Heart right ventricle (tissue), 16 donors: ENCODE data around the gene TTC32. TPM values are rescaled to one million over a fixed set of nuclear protein-coding genes. Genes with fewer than 3 reads are reported as not detected.
"Not testable (repeated sequence)": the region's sequence is repeated elsewhere in the genome, so short reads cannot be mapped to it uniquely, and the experiment has no call there.

Experiments used
- ATAC-seq, 8 donors: fragments of 200-7000 bp; cut with Tn5 transposase; one replicate each; pipeline ENCODE4 v1.9.1; 2020; ENCODE audit warnings: mild to moderate bottlenecking in 8 of 8, moderate library complexity in 8 of 8, moderate number of reproducible peaks in 1 of 8
- DNase-seq, 2 donors: peaks; one replicate each; pipeline ENCODE4 v3.0.0-alpha.2; 2020
- H3K27ac ChIP-seq, 10 donors: fragments of 200-600 bp; sonication (generic) in 2 of 10; one replicate each; pipeline versions ENCODE4 v1.5.0 to v1.8.0; 2020 to 2022; ENCODE audit warnings: mild to moderate bottlenecking in 3 of 10
- H3K27me3 ChIP-seq, 7 donors: fragments of 200-600 bp; one replicate each; pipeline ENCODE4 v1.8.0; 2021 to 2022; ENCODE audit warnings: mild to moderate bottlenecking in 2 of 7
- H3K36me3 ChIP-seq, 9 donors: fragments of 200-600 bp; sonication (generic) in 1 of 9; one replicate each; pipeline versions ENCODE4 v1.5.0 to v1.8.0; 2020 to 2022; ENCODE audit warnings: mild to moderate bottlenecking in 2 of 9
- H3K4me1 ChIP-seq, 9 donors: fragments of 200-600 bp; sonication (generic) in 1 of 9; one replicate each; pipeline versions ENCODE4 v1.5.0 to v1.8.0; 2020 to 2022; ENCODE audit warnings: mild to moderate bottlenecking in 4 of 9
- H3K4me3 ChIP-seq, 10 donors: fragments of 200-600 bp; sonication (generic) in 2 of 10; one replicate each; pipeline versions ENCODE4 v1.5.0 to v1.8.0; 2020 to 2022; ENCODE audit warnings: mild to moderate bottlenecking in 7 of 10, moderate library complexity in 2 of 10
- H3K9me3 ChIP-seq, 11 donors: fragments of 200-600 bp in 10 of 11; sonication (generic) in 2 of 11; one replicate each; pipeline versions ENCODE4 v1.5.0 to v1.8.0; 2013 to 2022; ENCODE audit warnings: mild to moderate bottlenecking in 2 of 11, control low read depth in 1 of 11, moderate library complexity in 1 of 11
- CTCF ChIP-seq, 9 donors: fragments of 200-600 bp; sonication (generic) in 2 of 9; IDR thresholded peaks; one replicate each; pipeline versions ENCODE4 v1.5.0 to v1.8.0; 2021 to 2022; ENCODE audit warnings: antibody characterized with exemption in 9 of 9, mild to moderate bottlenecking in 5 of 9, moderate library complexity in 1 of 9
- WGBS, 2 donors: extraction: QIAGEN DNeasy Blood & Tissue Kit; methylation state at CpG; one replicate each; pipeline ENCODE4 v1.1.7; 2013; ENCODE audit warnings: inconsistent platforms in 1 of 2; 5-methylcytosine and 5-hydroxymethylcytosine counted together
- intact Hi-C, 10 donors: fragments of 100-400 bp; cut with DNase I; formaldehyde crosslinking; loops; one replicate each; pipeline versions ENCODE4 v1.11.1 to v1.14.2; 2022
- polyA plus RNA-seq, 2 donors: library from polyadenylated mRNA; stranded (reverse); fragments of 200-250 nt; gene quantifications; one replicate each; pipeline ENCODE4 v1.2.3, GENCODE V29; 2013
- total RNA-seq, 10 donors: library from RNA; stranded (reverse); fragmentation: NEBNext Ultra II Directional in 3 of 10; extraction: Animal tissue kit (Norgen Biotek cat#: 25700) in 3 of 10; gene quantifications; one replicate each; pipeline versions ENCODE4 v1.2.1 to v1.2.4, GENCODE V29; 2021 to 2023
- donor health status: Arrhythmogenic right ventricular cardiomyopathy.
- donor health status: ischemic (EF 13 %, LVEDD 7.1; RV severe dilation, severe dysfunction).
- donor health status: healthy with polysubstance abuse.
- donor health status: DM: no; HTN: yes; CAD: no.
- donor health status: DM: no; HTN: no; CAD: no.
- donor health status: ischemic (EF 25% LVEDD 6.9; RV normal size, moderate dysfunction).
- donor health status: ischemic (EF 25% LVEDD 5.7; RV mildly dilated, moderate dysfunction).
- donor health status: healthy.
- donor health status: DM: yes; HTN: yes; CAD: no.
- donor health status: Ischemic cardiomyopathy.
- donor health status: ischemic (EF 35%, LVEDD 5.7; RV mildly dilated, moderate dysfunction).
- donor health status: nonischemic (EF 11% LVEDD 7.7; RV severe dilation, severe dysfunction).
- donor health status: DM: yes; HTN: yes; CAD: no.
- donor health status: PGD.
- donor health status: ischemic (EF 29% LVEDD 5.4; RV normal size, mild dysfunction).
- donor health status: nonischemic (EF 23%, LVEDD 6.1; RV moderate dilation, normal function).

TTC32 gene
- total and polyA plus RNA-seq, 12 donors: 3.4 to 27.7 (median 6.4) TPM

- TF ChIP-seq CTCF (IDR thresholded peaks at IDR 0.05): no peak
Measured at GRCh38 chr2:19936203-19936602, 34.4 kb upstream of the TTC32 start.

GRCh38 chr2:19933351-19933981 lies 31.7 kb upstream of the TTC32 start:
- peak in 1 of 8 donors; percentile 21 for ATAC-seq
- intact Hi-C loops: no loop called here
- Histone ChIP-seq H3K4me3 (no peak overlapping the region), H3K9me3 (peaks cover 0 to 19% (median 2%) of the 10 kb centered on the region in 11 donors), H3K4me1 (no peaks in the 10 kb centered on the region), H3K27me3 (no peaks in the 10 kb centered on the region), H3K36me3 (peaks cover 0 to 83% (median 17%) of the 10 kb centered on the region in 9 donors), H3K27ac (peak overlapping the region in 1 of 10 donors; percentile 46)
- WGBS, 2 donors: 39 to 44% methylated on average over 5 of the region's 5 CpGs
- no peak for DNase-seq
- no peak for TF ChIP-seq CTCF (IDR thresholded peaks at IDR 0.05)

More at GRCh38 chr2:19936203-19936602, 34.4 kb upstream of the TTC32 start:
- Histone ChIP-seq H3K36me3 (peaks cover 0 to 56% (median 8%) of the 10 kb centered on the region in 9 donors), H3K27ac (no peak overlapping the region), H3K9me3 (no peaks in the 10 kb centered on the region), H3K27me3 (no peaks in the 10 kb centered on the region), H3K4me3 (no peak overlapping the region), H3K4me1 (no peaks in the 10 kb centered on the region)
- intact Hi-C loops: no loop called here
- 88 to 97% methylated on average over 2 of the region's 2 CpGs for WGBS, 2 donors
- ATAC-seq (no peak), DNase-seq (no peak)

GRCh38 chr2:19932928-19933327 lies 31.1 kb upstream of the TTC32 start:
- no peaks in the 10 kb centered on the region for H3K27me3 ChIP-seq
- peaks cover 0 to 24% (median 7%) of the 10 kb centered on the region in 11 donors for H3K9me3 ChIP-seq
- ATAC-seq (no peak), DNase-seq (no peak)
- H3K4me3 ChIP-seq: no peak overlapping the region
- no peak overlapping the region for H3K27ac ChIP-seq
- intact Hi-C loops: no loop called here
- 86 to 88% methylated on average over 2 of the region's 2 CpGs for WGBS, 2 donors
- H3K36me3 ChIP-seq: peaks cover 0 to 84% (median 20%) of the 10 kb centered on the region in 9 donors
- no peak for TF ChIP-seq CTCF (IDR thresholded peaks at IDR 0.05)
- no peaks in the 10 kb centered on the region for H3K4me1 ChIP-seq

GRCh38 chr2:19929226-19929625 lies 27.4 kb upstream of the TTC32 start:
- TF ChIP-seq CTCF (IDR thresholded peaks at IDR 0.05): no peak
- DNase-seq: no peak

DNA sequence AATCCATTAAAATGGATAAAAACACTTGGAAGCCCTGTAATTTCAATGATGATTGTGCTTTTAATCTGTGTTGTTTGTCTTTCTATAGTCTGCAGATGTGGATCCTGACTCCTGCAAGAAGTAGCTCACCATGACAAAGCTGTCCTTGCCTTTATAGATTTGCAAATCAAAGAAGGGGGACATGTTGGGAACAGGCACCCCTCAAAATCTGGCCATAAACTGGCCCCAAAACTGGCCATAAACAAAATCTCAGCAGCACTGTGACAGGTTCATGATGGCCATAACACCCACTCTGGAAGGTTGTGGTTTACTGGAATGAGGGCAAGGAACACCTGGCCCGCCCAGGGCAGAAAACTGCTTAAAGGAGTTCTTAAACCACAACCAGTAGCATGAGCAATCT lies 26.0 kb upstream of the TTC32 start:
- Histone ChIP-seq H3K9me3 (peaks cover 0 to 35% (median 15%) of the 10 kb centered on the region in 11 donors), H3K36me3 (peaks cover 0 to 59% (median 25%) of the 10 kb centered on the region in 9 donors)
- H3K4me3 ChIP-seq, H3K4me1 ChIP-seq, DNase-seq, H3K27me3 ChIP-seq, H3K27ac ChIP-seq, ATAC-seq, intact Hi-C loops: not testable (repeated sequence)
- 98 to 100% methylated on average over 1 of the region's 1 CpG for WGBS, 2 donors

More at GRCh38 chr2:19929226-19929625, 27.4 kb upstream of the TTC32 start:
- Histone ChIP-seq H3K27ac (no peak overlapping the region), H3K27me3 (no peaks in the 10 kb centered on the region), H3K4me3 (no peak overlapping the region), H3K36me3 (peaks cover 0 to 60% (median 29%) of the 10 kb centered on the region in 9 donors), H3K4me1 (no peaks in the 10 kb centered on the region), H3K9me3 (peaks cover 0 to 35% (median 15%) of the 10 kb centered on the region in 11 donors)
- intact Hi-C loops: no loop called here
- no peak for ATAC-seq

GRCh38 chr2:19924526-19924925 lies 22.7 kb upstream of the TTC32 start:
- 65 to 69% methylated on average over 4 of the region's 4 CpGs for WGBS, 2 donors
- intact Hi-C loops: not testable (repeated sequence)

DNA sequence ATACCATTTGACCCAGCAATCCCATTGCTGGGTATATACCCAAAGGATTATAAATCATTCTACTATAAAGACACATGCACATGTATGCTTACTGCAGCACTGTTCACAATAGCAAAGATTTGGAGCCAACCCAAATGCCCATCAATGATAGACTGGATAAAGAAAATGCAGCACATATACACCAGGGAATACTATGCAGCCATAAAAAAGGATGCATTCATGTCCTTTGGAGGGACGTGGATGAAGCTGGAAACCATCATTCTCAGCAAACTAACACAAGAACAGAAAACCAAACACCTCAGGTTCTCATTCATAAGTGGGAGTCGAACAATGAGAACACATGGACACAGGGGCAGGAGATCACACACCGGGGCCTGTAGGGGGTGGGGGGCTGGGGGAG lies 20.4 kb upstream of the TTC32 start:
- H3K36me3 ChIP-seq: peaks cover 0 to 12% (median 2%) of the 10 kb centered on the region in 9 donors
- DNase-seq, H3K27me3 ChIP-seq, H3K27ac ChIP-seq, H3K9me3 ChIP-seq, H3K4me1 ChIP-seq, H3K4me3 ChIP-seq, ATAC-seq, intact Hi-C loops: not testable (repeated sequence)
- 61 to 98% methylated on average over 3 of the region's 3 CpGs for whole genome bisulfite sequencing, 2 donors

More at GRCh38 chr2:19924526-19924925, 22.7 kb upstream of the TTC32 start:
- H3K9me3 ChIP-seq: peaks cover 0 to 27% (median 15%) of the 10 kb centered on the region in 11 donors
- not testable (repeated sequence) for DNase-seq, H3K27me3 ChIP-seq, ATAC-seq, H3K4me3 ChIP-seq, H3K27ac ChIP-seq, H3K4me1 ChIP-seq
- peaks cover 0 to 28% (median 22%) of the 10 kb centered on the region in 9 donors for H3K36me3 ChIP-seq
